GM18868 (cell line): Measurements from ENCODE around the gene GARIN5A.
"Not testable (repeated sequence)": the region's sequence is repeated elsewhere in the genome, so short reads cannot be mapped to it uniquely, and the experiment has no call there.

Source experiments
- ATAC-seq: cut with Tn5 transposase; IDR thresholded peaks from one replicate; pipeline ENCODE4 v1.9.1; 2021; ENCODE audit warnings: mild to moderate bottlenecking, moderate library complexity; ENCODE audit not compliant: unreplicated experiment

GARIN5A gene

GRCh38 chr19:50489461-50490011 is 12.9 kb upstream of the GARIN5A start:
- ATAC-seq, result no peak

- ATAC-seq, result no peak
These were observed 11.9 kb upstream of the GARIN5A start for GRCh38 chr19:50488389-50489194.

GRCh38 chr19:50486823-50487515 is 10.3 kb upstream of the GARIN5A start:
- no peak for ATAC-seq

GRCh38 chr19:50485284-50485955 is 8.8 kb upstream of the GARIN5A start:
- no peak for ATAC-seq

GRCh38 chr19:50482916-50483315 is 6.3 kb upstream of the GARIN5A start:
- ATAC-seq, result no peak

GRCh38 chr19:50482271-50482855 is 5.7 kb upstream of the GARIN5A start:
- no peak for ATAC-seq

GRCh38 chr19:50481351-50482149 is 4.9 kb upstream of the GARIN5A start:
- no peak for ATAC-seq

GRCh38 chr19:50480281-50481111 is 3.8 kb upstream of the GARIN5A start:
- ATAC-seq, result no peak

- ATAC-seq, result no peak
These were observed 3.2 kb upstream of the GARIN5A start for GRCh38 chr19:50479761-50480251.

- ATAC-seq, result no peak
These were observed 2.5 kb upstream of the GARIN5A start for GRCh38 chr19:50478901-50479715.

GRCh38 chr19:50477751-50478515 is 1.3 kb upstream of the GARIN5A start:
- ATAC-seq, result no peak

- ATAC-seq, result no peak
These were observed 225 bp upstream of the GARIN5A start for GRCh38 chr19:50476907-50477238.

GRCh38 chr19:50475736-50476223 is 868 bp downstream of the GARIN5A start:
- ATAC-seq, result no peak

- ATAC-seq, result no peak
These were observed 1.5 kb downstream of the GARIN5A start for GRCh38 chr19:50475101-50475568.

- not testable (repeated sequence) for ATAC-seq
These were observed 3.3 kb downstream of the GARIN5A start for GRCh38 chr19:50473336-50473735.

GRCh38 chr19:50468818-50469217 is 7.8 kb downstream of the GARIN5A start:
- no peak for ATAC-seq

GRCh38 chr19:50467566-50467965 is 9.1 kb downstream of the GARIN5A start:
- no peak for ATAC-seq

- ATAC-seq, result no peak
These were observed 10.0 kb downstream of the GARIN5A start for GRCh38 chr19:50466706-50467039.
